NCI-H2196 (cell line): ENCODE measurements around the gene MYLK4.
A peak's percentile ranks its signal among the peaks of the same experiment; 100 is the strongest.

Experiments
- DNase-seq: peaks from one replicate; lab custom pipeline; 2025; ENCODE audit not compliant: unreplicated experiment; lab: John Stamatoyannopoulos, UW

MYLK4 gene

DNA sequence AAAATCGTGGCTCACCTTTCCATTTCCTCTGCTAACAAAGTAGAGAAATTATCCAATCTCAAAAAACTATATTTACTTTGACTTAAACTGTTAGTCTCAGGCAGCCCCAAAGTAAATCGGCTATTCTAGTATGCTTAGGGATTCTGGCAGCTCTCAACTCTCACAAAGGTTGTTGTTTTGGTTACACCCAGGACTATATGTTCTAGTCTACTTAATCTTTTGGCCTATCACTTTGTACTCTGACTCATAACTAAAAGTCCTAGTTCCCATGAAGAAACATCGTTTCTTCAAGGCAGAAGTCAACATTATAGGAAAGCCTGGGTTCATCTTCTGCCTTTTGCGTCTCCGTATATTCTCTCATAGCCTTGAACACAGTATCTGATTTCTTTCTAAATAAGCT is 42.3 kb downstream of the MYLK4 start:
- DNase-seq, result no peak

DNA sequence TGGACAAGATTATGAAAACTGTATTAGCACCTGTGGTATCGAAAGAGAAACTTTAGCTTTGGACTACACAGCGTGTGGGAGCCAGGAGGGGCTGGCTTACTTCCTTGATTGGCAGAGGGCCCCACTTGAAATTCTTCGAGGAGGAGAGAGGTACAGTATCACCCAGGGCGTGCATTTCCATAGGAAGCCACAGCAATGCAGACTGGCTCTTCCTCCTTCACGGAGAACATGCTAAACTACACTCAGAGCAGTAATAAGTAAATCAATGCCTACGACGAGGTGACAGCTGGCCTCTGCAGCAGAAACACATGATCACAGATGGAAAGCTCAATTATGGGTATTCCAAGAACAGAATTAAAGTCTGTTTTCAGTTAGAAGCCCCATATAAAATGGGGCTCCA is 44.2 kb downstream of the MYLK4 start:
- no peak for DNase-seq

DNA sequence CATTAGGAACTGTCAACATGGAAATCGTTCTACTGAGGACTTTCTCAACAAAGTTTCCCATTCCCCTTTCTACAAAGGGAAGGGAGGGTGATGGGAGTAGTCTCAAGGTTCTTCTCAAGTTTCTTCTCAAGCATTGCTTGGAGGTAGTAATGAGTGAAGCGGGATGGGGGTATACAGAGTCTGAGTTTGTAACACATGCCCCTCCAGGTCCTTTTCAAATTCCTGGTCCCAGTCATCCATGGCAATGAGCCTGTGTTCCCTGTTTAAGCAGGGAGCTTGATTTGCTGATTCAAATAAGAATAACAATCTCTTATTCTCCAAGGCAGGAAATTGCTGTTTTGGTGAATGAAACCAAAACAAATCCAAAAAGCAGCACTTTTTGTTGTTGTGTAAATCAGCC is 45.5 kb downstream of the MYLK4 start:
- DNase-seq, result no peak

DNA sequence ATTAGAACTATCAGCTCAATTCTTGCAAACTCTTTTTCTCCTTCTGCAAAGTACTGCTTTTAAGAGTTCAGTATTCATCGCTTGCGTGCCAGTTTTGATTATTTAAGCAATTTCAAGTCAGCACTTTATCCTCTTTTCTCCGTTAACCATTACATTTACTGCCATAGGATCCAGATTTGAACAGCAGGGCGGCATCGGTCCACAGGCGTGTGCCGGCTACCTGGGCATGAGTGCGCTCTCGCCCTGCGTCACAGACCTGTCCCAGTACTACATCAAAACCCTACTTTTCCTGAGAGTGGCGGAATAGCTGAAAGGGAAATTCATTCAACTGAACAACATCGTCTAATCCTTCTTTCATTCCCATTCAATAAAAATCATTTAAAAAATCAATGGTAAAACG is 53.4 kb downstream of the MYLK4 start:
- DNase-seq, result no peak

DNA sequence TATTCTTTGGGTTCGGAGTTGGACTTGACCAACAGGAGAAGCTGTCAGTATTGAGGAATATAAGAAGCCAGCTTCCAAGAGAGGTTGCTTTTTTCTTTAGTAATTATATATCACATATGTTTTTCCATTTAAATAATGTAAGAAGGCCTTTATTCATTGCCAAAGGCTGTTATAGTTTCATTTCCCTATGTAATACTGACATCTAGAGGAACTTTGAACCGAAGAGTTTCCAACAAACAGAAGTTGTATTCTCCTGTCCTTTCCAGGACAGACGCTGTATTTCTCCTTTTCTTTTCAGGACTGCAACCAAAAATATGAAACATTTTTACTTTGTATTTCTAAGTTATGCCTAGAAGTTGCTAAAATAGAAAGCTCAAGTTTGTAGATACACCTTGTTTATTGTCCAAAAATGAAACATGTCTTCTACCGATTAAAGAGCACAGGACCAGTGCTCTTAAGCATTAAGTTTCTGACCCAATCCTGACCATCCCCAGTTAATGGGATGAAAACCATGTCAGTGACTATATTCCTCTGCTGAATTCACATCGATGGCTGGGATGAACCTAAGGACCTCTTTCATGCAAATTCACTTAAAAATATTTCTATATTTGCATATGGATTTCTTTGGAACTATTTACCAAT is 55.1 kb downstream of the MYLK4 start:
- peak; percentile 3 for DNase-seq

DNA sequence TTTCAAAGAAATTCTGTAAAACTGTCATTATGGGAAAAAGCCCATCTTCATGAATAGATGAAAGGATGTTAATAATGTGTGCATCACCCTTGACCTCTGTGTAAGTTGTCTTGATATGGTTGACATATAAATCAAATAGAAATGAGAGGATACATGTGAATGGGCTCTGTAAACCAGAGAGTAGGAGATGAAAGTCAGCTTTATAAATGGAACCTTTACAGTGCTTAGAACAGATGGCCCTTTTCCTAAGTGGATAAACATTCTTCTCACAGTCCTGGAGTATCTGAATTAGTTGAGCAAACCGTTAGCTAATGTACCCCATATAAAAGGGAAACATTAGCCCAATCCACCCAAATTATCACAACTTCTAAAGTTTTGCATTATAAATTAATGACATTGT is 57.5 kb downstream of the MYLK4 start:
- DNase-seq, result no peak

DNA sequence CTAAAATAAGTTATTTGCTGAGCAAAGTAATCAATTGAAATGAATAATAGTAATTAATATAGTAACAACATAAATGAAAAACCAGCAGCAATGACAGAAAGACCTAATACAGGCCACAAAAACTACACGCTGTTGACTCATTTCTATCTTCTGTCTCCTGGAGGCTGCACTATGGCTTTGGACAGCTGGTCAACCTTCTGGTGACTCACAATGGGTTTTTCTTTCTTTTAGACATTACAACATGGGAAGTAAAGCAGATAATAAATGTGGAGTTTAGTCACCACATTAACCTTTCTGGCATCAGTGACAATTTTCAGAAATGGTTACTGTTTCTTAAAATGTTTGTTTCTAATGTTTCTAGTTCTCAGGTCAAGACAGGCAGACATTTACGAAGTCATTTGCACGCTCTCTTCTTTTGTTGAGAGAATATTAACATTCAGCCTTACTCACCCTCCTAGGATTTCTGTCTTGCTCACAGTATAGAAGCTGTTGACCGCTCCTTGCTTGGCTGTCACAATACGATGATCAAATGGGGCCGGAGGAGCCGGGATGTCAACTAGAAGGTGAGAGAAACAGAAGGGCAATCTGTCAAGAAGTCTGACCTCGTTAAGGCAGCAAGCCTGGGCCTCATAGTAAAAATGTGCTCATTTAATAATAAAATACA is 62.2 kb downstream of the MYLK4 start:
- DNase-seq, result no peak

DNA sequence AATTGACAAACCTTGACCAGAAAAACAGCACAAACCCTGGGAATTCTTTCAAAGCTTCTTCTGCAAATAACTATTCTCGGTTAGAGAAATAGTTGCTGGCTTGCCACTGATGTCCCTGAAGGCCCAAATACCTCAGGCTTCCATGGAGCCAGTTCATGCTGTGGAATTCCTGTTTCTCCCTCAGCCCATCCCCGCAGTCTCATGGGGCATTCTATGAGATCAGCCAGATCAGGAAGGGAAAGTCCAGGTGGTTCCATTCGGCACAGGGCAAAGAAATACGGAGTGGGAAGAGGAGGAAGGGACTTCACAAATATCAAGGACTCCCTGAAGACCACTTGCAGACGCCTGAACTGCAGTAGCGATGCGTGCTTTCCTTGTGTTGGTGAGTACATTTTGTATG is 63.3 kb downstream of the MYLK4 start:
- DNase-seq, result no peak

DNA sequence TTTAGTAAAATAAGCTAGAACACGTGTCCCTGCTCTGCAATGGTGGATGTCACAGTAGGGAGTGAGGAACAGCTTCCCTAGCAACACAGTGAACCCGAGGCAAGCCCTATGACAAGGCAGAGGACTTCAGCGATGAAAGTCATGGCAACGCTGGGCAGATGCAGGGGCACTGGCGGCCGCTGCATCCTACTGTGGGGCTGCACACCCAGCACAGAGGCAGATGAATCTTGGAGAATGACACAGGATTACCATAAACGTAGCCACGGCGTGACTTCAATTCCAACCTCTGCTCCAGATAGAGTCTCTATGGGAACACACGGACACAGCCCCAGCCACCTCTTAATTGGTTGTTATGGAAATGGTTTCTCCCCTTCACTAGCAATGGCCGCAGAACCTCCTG is 64.2 kb downstream of the MYLK4 start:
- DNase-seq, result no peak

DNA sequence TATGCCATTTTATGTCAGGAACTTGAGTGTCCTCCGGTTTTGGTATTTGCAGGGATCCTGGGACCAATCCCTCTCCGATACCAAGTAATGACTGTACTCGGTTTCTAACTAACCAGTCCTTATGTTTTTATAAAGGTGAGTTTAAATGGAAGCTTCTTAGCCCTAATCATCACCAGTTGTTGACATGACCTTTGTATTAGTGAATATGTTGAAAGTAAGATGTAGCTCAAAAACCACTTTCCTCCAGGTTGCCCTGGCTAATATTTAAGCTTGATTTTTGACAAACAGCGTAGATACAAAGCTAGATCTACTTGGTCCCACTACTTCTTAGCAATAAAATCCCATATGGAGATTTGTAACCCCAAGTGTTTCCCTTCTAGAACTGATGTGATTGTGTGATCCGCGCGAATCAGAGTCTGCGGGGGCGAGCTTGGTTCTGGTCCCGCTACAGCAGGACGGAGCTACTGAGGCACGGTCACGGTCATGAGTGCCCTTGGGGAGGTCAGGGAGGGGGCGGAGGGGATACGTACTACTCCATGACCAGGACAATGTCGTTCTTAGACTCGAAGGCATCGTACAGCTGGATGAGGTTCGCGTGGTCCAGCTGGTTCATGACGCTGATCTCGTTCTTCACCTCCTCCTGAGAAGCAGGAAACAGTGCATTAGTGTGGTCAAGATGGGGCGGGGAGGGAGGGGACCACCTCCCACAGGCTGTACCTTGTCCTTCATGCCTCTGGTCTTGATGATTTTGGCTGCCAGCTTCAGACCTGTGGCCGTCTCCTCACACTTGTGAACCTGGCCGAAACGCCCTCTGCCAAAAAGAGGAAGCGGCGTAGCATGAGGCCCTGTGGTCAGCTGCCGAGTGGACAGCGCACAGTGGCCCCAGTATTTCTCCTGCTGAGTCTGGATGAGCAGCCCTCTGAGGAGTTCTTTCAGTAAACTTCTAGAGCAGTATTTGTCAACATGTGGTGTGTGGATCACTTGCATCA is 65.7 kb downstream of the MYLK4 start:
- no peak for DNase-seq

DNA sequence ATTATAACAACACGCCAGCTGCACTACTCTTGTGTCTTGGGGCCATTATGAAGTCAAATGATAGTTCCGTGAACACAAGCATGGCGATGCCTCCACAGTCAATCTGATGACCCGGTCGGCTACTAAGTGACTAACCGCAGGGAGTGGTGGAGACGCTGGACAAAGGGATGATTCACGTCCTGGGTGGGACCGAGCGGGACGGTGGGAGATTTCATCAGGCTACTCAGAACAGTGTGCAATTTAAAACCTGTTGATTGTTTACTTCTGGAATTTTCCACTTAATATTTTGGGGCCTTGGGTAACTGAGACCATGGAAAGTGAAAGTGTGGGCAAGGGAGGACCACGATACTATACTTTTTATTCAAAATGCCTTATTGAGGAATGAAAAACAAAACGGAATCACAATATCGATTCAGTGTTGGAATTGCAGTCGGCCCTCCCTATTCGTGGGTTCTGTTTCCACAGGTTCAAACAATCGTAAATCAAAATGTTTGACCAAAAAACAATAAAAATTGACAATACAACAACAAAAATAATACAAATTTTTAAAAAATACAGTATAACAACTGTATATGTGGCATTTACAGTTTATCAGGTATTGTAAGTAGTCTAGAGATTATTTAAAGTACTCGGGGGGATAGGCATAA is 66.5 kb downstream of the MYLK4 start:
- DNase-seq, result no peak

DNA sequence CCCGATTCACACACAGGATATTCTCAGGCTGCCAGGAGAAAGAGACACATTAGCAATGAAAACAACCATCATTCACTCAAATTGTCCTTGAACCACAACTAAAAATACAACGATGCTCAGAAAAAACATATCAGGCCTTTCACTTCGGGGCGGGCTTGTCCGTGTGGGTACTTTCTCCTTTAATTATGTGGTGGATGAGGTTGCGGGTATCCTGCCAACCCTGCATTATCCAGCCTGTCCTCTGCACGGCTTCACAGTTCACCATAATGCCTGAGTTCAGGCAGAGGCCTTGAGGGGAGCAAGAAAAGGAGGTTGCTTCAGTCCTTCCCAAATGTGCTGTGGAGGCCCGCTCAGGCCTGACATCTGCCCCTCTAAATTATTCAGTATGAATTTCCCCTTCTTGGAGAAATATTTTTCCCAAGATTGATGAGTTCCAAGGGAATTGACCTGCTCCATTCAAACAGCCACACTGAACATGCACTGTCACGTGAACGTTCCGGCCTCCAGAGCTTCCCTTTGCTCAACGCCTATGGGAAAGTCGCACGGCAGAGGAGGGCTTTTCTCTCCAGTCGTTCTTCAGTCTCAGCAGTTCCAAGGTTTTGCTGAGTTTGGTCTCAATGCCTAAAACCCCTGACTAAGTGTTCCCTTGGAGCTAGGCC is 70.3 kb downstream of the MYLK4 start:
- DNase-seq, result no peak

DNA sequence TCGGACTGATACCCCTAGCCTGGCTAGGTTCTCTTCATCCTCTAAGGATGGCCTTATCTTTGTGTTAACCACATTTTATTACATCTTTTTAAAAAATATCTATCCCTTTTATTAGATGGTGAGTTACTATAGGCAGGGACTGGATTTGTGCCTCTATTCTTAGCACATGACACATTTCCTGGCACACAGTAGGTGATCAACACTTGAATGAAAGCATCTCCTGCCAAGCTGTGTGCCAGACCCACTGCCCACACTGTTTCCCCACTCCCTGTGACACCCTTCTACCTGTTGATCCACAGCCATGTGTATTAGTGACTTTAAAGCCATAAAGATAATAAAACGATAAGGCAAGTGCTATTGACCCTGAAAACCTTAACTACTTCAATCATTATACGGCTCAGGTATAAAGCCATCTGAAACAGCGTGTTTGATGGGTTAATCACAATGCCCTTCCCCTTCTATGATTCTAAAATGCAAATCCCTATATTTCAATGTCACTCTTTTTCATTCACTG is 73.6 kb downstream of the MYLK4 start:
- DNase-seq, result no peak

DNA sequence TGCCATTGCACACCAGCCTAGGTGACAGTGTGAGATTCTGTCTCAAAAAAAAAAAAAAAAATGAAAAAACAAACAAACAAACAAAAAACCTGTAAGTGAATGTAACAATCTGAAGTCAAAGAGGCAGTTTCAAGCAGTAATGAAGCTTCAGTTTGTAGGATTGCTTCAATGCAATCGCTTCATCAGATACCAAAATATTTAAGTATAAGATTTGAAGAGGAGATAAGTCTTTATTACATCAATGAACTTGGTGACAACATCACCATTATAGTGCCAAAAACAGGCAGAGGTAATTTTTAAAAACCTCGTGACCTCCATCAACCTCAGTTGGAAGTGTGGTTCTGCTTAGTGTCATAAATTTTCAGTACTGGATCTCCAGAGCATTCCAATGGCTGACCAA is 74.7 kb downstream of the MYLK4 start:
- no peak for DNase-seq

DNA sequence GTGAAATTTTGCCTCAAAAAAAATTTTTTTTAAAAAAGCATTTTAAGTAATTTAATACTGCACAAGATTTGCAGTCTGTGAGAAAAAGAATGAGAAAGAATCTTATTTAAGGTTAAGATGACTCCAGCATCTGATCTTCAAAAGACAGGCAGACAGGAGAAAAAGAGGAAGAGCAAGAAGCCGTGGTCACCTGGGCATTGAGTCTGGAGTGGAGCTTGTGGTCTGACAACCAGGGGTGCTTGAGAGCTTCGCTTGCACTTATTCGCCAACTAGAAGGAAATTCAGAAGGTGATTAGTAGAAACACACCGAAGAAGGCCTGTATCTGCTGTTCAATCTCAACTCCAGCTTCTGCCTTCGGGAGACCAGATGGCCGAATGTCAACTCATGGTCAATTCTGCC is 75.9 kb downstream of the MYLK4 start:
- no peak for DNase-seq

DNA sequence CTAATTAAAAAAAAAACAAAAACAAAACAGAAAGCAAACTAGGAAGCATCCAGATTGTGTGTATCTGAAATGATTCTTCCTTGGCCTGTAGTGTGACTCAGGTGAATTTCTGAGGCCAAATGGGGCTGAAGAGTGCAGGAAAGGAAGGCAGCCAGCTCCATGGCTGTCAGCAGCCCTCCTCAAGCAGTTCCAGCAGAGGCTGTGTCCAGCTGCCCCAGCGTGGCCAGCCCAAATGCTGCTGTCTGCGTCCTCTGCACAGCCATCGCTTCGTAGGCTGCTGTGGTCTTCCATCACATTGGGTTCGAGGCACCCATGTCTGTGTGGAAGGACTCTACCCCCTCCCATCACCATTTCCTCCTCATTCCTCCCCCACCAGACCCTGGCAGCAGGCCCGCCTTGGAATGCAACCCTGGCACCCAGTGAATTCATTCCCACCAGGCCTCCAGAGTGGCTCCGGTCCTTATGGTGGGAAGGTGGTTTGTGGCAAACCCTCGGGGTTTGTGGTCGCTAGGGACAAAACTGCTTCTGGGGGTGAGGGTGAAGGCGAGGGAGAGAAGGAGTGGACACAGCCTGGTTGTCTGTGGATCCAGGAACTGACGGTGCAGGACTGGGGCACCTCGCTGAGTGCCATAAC is 81.5 kb downstream of the MYLK4 start:
- no peak for DNase-seq

DNA sequence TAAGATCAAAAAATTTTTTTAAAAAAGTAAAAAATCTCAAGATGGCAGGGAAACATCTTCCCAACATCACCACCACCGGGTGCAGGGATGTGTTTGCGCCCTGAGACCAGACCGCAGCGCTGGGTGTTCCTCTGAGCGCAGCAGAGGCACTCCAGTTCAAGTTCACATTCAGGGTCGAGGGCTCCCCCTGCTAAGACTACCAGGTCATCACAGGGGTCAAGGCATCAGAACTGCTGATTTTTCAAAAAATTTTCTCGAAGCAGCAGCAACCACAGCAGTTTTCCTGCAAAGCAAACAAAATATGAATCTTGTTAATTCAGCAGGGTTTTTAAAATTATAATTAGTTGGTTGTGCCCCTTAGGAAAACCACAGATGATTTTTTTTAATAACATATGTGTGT is 83.1 kb downstream of the MYLK4 start:
- DNase-seq, result no peak

DNA sequence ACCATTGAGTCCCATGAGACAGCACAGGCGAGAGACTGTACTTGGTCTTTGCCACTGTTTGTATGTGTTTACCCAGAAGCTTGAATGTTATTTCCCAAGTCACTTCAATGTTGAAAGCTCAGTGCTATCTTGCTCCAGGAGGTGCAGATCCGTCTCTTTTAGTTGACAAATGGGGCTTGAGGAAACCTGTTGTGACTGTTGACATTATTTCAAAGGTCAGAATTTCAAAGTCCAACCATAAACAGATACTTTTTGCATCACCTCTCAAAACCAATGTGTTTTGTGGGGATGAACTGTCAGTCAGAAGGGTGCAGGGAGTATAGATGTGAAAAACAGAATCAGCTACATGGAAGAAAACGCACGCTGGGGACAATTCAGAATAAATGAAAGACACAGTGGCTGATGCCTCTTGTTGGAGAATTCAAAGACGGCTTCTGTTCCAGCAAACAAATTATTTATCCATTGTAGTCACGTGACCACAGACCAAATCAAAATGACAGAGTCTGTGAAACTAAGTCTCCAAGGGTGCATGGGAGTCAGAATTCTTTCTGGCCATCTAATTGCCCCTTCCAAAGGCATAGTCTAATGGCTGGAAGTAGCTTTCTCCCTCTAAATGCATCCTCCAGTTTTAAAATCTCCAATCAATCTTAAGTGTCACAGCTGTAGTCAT is 83.7 kb downstream of the MYLK4 start:
- DNase-seq, result no peak

DNA sequence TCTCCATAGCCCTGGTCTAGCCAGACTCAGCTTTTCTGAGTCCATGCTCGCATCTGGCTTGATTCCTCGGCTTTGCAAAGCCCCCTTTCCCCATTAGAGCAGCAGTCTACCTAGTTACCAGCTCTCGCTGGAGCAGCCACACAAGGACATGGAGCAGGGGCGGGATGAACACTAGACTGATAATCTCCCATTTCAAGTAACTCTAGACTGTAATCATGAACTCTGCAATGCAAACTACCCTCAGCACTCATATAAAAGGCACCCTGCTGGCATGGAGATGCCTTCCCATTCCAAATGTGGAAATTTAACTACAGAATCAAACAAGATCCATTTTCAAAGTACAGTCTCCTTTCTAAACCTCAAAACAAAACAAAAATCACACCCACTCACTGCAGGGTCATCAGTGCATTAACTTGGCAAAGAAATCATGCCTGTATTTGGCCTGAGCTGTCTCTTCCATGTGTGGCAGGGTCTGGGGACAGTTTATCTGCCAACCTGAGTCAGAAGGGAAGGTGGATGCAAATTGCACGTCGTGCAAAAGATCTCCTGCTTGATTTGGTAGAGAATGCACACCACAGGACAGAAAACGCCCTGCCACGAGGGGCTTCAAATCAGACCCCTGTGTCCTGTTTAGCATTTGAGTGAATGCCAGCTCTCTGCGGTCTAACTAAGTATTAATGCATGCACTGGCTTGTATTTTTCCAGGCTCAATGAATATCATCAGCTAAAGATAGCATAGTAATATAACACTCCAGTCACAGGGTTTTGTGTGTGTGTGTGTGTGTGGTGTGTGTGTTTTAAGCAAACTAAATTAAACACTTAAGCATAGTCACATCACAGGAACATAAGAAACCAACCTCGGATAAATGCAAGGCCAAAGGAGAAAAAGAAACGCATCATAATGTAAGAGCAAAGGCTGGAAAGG is 85.3 kb downstream of the MYLK4 start:
- peak; percentile 12 for DNase-seq
